ENCODE data around the gene SLC16A12. TPM values are rescaled to one million over a fixed set of nuclear protein-coding genes. Genes with fewer than 3 reads are reported as not detected.

SLC16A12 gene, protein sequence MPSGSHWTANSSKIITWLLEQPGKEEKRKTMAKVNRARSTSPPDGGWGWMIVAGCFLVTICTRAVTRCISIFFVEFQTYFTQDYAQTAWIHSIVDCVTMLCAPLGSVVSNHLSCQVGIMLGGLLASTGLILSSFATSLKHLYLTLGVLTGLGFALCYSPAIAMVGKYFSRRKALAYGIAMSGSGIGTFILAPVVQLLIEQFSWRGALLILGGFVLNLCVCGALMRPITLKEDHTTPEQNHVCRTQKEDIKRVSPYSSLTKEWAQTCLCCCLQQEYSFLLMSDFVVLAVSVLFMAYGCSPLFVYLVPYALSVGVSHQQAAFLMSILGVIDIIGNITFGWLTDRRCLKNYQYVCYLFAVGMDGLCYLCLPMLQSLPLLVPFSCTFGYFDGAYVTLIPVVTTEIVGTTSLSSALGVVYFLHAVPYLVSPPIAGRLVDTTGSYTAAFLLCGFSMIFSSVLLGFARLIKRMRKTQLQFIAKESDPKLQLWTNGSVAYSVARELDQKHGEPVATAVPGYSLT
- 1.6 and 2.2 TPM in 2 replicates for total RNA-seq (2012; rRNA removed)
- 1.0 and 1.4 TPM in 2 replicates for polyA plus RNA-seq (2012; rRNA removed)
- 0.45 and 0.50 TPM in 2 replicates for polyA plus RNA-seq (2012; cell fraction: cytosol; rRNA removed)
- polyA plus RNA-seq (2012; cell fraction: nucleus; rRNA removed; ENCODE audit: low replicate concordance): 0.26 and 1.4 TPM in 2 replicates
- percentile 29 among the genes with signal in this experiment for Bru-seq, nascent RNA
- BruChase-seq, experiment 1, labeled RNA remaining after a 6-hour chase: percentile 23 among the genes with signal in this experiment
- BruChase-seq, experiment 2, labeled RNA remaining after a 2-hour chase: percentile 25 among the genes with signal in this experiment
- long read RNA-seq, partial matches to known transcripts: 0 of 4 reads
- long read RNA-seq, other reads (novel, unspliced or antisense): 4 of 4 reads

DNA sequence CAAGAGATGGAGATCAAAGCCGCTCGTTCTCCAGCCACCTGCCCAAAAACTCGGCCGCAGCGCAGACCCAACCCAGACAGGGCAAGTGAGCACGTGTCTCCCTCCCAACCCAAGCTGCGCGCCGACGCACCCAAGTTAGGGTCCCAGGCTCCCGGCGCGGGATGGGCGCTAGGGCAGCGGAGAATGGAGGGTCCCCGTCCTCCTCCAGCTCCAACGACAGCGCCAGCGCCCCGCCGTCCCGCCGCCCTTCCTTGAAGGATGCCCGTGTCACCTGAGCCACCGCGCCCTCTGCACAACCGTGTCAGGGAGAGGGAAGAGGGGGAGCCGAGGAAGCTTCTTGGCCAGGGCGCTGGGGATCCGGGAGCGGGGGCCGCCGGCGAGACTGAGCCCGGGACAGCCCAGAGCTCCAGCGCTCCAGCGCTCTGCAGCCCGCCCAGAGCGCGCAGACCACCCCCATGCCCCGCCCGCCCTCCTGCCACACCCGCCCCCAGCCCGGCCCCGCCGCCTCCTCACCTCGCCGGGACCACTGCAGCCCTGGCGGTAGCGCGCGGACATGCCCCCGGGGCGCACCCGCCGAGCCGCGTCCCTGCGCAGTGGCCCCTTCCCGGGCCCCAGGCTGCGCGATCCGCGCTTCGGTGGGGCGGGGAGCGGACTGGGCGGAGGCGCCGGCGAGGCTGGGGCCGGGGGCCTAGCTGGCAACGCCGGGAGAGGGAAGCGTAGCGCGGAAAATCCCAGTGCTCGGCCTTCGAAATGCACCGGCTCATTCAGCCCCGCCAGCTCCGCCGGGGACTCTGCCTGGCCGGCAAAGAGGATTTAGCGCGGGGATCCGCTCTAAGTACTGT, at the start of gene SLC16A12:
Gene SLC16A12, minus strand, starts transcription at position 424 of the 842 bp plus-strand sequence. CDS start 73,016 bp downstream, outside the sequence.
- Histone ChIP-seq H3K14ac (replicated peaks; ENCODE audit: low read depth, low read length) (no peak within 1 kb of the TSS), H3K23ac (ENCODE audit: low read depth, low read length) (no peak within 1 kb of the TSS), H4K8ac (ENCODE audit: low read depth in 2 of 2, low read length in 2 of 2) (no peak within 1 kb of the TSS), H3K27ac (ENCODE audit: insufficient read depth, low read length) (no peak within 1 kb of the TSS; the same call in 1 of the 2 replicates), H2BK120ac (ENCODE audit: low read depth, low read length) (peak within 1 kb of the TSS; percentile 65), H3K79me1 (ENCODE audit: low read depth in 1 of 2, low read length in 2 of 2) (no peaks in the 10 kb centered on the region), H3K27me3 (ENCODE audit: control insufficient read depth, insufficient read depth, low read length) (peaks cover 18% of the 10 kb centered on the region), H4K20me1 (ENCODE audit: insufficient read depth, low read length) (no peaks in the 10 kb centered on the region), H3K9ac (ENCODE audit: low read depth, low read length) (peak within 1 kb of the TSS; percentile 25; the same call in 1 of the 2 replicates), H2BK15ac (ENCODE audit: low read depth, low read length) (no peak within 1 kb of the TSS), H2AFZ (replicated peaks; ENCODE audit: low read length, poor library complexity) (peak within 1 kb of the TSS; percentile 94), H2AK9ac (replicated peaks; ENCODE audit: low read depth, low read length, poor library complexity) (no peak within 1 kb of the TSS), H3K36me3 (ENCODE audit: control insufficient read depth, insufficient read depth, low read length) (no peaks in the 10 kb centered on the region), H4K91ac (ENCODE audit: insufficient read depth, low read depth, low read length) (no peak within 1 kb of the TSS), H3K4ac (ENCODE audit: low read depth, low read length) (no peak within 1 kb of the TSS), H3K4me2 (ENCODE audit: low read depth, low read length) (peak within 1 kb of the TSS; percentile 98), H3K4me3 (ENCODE audit: insufficient read depth, low read depth, low read length) (peak within 1 kb of the TSS; percentile 51), H2BK5ac (ENCODE audit: low read depth, low read length, poor library complexity, severe bottlenecking) (no peak within 1 kb of the TSS), H2BK20ac (ENCODE audit: low read depth, low read length) (no peak within 1 kb of the TSS; the same call in 1 of the 2 replicates), H3K4me1 (ENCODE audit: control insufficient read depth, insufficient read depth, low read length) (peaks cover 3% of the 10 kb centered on the region; the same call in 1 of the 2 replicates), H3K18ac (ENCODE audit: low read depth, low read length) (no peak within 1 kb of the TSS), H2AK5ac (ENCODE audit: low read depth, low read length) (no peak within 1 kb of the TSS; the same call in 1 of the 2 replicates), H3K9me3 (ENCODE audit: control insufficient read depth, insufficient read depth, low read length) (no peaks in the 10 kb centered on the region), H3K9me1 (ENCODE audit: insufficient read depth, low read length) (0 out of 2 replicates have a peak, but pooled peaks cover 2% of the 10 kb centered on the region), H4K5ac (ENCODE audit: low read depth, low read length) (no peak within 1 kb of the TSS), H3K56ac (ENCODE audit: extremely low read depth, insufficient read depth, low read length) (no peak within 1 kb of the TSS)
- POLR2A ChIA-PET (ENCODE audit: unreplicated experiment): no interaction called here
- dilution Hi-C loops (cut with HindIII; ENCODE audit: low sequenced_read_pairs, unreplicated experiment) (no loop called here), in situ Hi-C loops (cut with MboI; ENCODE audit: low sequenced_read_pairs) (no loop called here), intact Hi-C loops (cut with micrococcal nuclease) (no loop called here)
- no TSS peak for BruUV-seq (replicated peaks)
- CTCF ChIA-PET: interaction anchor here (0.6 to 1.8 kb wide), 2 partner anchors 8 to 14 kb away, joined by 3 to 5 read pairs; no protein-coding TSS in a partner anchor
- no peak for DNase-seq
- 14% methylated on average over 25 of the region's 87 CpGs; no CpG with 5 or more reads in 1 of the 2 experiments for WGBS, 2 experiments (ENCODE audit: extremely low coverage in 2 of 2, insufficient read length in 1 of 2)
- peak; percentile 78 for ATAC-seq (ENCODE audit: low read depth)
- TF ChIP-seq, protein P1, sequence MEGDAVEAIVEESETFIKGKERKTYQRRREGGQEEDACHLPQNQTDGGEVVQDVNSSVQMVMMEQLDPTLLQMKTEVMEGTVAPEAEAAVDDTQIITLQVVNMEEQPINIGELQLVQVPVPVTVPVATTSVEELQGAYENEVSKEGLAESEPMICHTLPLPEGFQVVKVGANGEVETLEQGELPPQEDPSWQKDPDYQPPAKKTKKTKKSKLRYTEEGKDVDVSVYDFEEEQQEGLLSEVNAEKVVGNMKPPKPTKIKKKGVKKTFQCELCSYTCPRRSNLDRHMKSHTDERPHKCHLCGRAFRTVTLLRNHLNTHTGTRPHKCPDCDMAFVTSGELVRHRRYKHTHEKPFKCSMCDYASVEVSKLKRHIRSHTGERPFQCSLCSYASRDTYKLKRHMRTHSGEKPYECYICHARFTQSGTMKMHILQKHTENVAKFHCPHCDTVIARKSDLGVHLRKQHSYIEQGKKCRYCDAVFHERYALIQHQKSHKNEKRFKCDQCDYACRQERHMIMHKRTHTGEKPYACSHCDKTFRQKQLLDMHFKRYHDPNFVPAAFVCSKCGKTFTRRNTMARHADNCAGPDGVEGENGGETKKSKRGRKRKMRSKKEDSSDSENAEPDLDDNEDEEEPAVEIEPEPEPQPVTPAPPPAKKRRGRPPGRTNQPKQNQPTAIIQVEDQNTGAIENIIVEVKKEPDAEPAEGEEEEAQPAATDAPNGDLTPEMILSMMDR (conservative IDR thresholded peaks at IDR 0.05; ENCODE audit: low read depth, low read length): 0 out of 2 replicates have a peak, but pooled peaks have one; percentile 1
- no peak; the same call in 1 of the 2 replicates for TF ChIP-seq MAZ (IDR thresholded peaks at IDR 0.05; ENCODE audit: borderline replicate concordance, low read depth, low read length)

Data from IMR-90 (cell line).